Occipital lobe (tissue), 2 donors: ENCODE data around the gene CSK. TPM values are rescaled to one million over a fixed set of nuclear protein-coding genes. Genes with fewer than 3 reads are reported as not detected.
"Not testable (repeated sequence)": the region's sequence is repeated elsewhere in the genome, so short reads cannot be mapped to it uniquely, and the experiment has no call there.

Experiments used
- DNase-seq: peaks from one replicate; lab custom pipeline; 2025; lab: John Stamatoyannopoulos, UW
- total RNA-seq: library from RNA; depleted of rRNA; stranded (reverse); fragments of >200 nt; gene quantifications from one replicate; pipeline ENCODE4 v1.2.3, GENCODE V29; 2014

CSK gene
- total RNA-seq: 24.0 TPM

DNA sequence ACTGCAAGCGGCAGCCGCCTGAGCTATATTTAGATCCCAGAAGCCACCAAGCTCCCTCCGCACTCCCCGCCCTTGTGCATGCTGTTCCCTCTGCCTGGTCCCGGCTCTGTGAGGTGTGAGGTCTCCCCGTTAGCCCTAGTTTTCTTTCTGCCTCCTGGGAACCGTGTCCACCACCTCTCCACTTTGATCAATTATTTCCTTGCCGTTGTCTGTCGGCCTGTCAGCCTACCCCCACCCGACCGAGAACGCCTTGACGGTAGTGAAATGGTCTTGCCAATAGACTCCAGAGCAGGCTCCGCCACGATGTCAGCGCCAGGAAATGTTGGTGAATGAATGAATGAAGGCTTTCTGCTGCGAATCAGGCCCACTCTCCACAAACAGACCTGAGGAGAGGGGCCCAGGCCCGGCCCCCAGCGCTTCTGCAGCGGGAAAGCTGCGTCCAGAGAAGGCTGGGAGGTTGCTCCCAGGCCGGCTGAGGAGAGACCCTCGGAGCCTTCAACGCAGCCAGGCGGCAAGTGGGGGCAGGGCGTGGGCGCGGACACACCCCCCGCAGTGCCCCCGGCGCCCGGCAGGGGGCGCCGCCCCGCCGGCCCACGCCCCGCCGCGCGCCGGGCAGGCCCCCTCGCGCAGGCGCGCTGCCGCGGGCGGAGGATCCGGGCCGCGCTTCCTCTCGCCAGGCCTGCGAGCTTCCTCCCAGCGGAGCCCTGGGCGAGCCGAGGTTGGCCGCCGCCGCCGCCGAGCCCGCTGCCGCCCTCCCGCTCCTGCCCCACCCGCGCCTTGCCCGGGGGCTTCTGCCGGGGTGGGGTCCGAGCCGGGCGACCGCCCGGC, at the start of gene CSK:
CSK (plus strand) TSS at position 650 of the 828 bp plus-strand sequence. CDS start 16,218 bp downstream, outside the sequence.
- peak; percentile 50 for DNase-seq

GRCh38 chr15:74732846-74733245, 49.0 kb upstream of the CSK start:
- DNase-seq: no peak

GRCh38 chr15:74733269-74733668, 48.6 kb upstream of the CSK start:
- no peak for DNase-seq

- DNase-seq: no peak
These were observed 46.6 kb upstream of the CSK start for GRCh38 chr15:74735305-74735704.

- not testable (repeated sequence) for DNase-seq
These were observed 43.6 kb upstream of the CSK start for GRCh38 chr15:74738239-74738638.

GRCh38 chr15:74742422-74742821, 39.5 kb upstream of the CSK start:
- DNase-seq: no peak

- no peak for DNase-seq
These were observed 35.5 kb upstream of the CSK start for GRCh38 chr15:74746389-74746788.

- DNase-seq: no peak
These were observed 33.4 kb upstream of the CSK start, which contains the start of gene CYP1A2 for GRCh38 chr15:74748322-74748946. CYP1A2 (plus strand) TSS chr15:74748845; CDS start chr15:74749739, 894 bp downstream.

- no peak for DNase-seq
These were observed 32.0 kb upstream of the CSK start for GRCh38 chr15:74749832-74750231.

DNA sequence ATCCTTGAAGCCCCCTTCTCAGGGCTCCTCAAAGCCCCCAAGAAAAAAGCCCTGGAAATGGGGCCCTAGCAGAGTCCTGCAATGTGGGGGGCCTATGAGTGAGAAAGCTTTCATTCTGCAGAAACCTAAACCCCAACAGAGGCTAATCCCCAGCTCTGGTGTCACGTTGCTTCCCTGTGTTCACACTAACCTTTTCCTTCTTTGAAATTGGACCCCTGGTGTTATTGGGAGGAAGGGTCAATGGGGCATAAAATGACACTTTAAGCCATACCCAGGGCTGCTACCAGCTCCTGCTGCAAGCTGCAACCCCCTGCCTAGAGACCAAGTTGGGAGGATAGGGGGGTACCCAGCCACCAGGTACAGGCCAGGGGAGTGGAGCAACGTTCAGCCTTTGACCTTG, 31.1 kb upstream of the CSK start:
- no peak for DNase-seq

DNA sequence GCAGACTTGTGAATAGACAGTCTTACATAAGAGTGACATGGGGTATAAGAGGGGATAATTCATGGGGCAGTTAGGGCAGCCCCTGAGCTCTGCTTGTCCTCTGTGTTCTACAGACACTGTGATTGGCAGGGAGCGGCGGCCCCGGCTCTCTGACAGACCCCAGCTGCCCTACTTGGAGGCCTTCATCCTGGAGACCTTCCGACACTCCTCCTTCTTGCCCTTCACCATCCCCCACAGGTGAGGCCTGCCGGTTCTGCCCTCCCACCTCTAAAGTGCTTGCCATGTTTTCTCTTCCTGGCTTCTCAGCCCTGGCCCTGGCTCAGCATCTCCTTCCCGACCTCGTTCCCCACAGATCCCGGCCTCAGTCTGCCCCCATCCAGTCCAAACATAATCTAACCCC, 29.9 kb upstream of the CSK start:
- DNase-seq: no peak

DNA sequence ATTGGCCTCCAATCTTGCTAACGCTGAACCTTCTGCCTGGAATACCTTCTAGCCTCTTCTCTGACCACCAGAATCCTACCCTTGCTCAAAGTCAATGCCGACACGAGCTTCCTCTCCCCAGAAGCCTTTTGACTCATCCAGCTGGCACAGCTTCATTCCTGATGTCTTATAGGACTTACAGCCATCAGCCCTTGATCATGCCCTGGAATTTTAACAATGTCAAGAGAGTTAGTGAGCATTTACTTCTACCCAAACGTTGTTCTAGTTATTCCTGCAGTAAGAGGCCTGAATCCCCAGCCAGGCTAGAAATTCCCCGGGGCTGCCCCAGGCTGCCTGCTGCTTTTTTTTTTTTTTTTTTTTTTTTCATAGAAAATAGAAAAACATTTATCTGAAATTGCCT, 29.3 kb upstream of the CSK start:
- DNase-seq: no peak

DNA sequence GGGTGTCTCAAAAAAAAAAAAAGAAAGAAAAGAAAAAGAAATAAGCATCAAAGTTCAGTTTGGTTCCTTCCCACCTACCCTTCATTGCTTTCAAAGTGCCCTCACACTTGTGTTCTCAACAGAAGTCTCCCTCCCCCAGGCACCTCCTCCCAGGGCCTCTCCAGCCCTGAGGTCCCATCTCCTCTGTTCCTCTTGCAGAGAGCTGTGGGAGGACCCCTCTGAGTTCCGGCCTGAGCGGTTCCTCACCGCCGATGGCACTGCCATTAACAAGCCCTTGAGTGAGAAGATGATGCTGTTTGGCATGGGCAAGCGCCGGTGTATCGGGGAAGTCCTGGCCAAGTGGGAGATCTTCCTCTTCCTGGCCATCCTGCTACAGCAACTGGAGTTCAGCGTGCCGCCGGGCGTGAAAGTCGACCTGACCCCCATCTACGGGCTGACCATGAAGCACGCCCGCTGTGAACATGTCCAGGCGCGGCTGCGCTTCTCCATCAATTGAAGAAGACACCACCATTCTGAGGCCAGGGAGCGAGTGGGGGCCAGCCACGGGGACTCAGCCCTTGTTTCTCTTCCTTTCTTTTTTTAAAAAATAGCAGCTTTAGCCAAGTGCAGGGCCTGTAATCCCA, 27.2 kb upstream of the CSK start:
- DNase-seq: no peak

DNA sequence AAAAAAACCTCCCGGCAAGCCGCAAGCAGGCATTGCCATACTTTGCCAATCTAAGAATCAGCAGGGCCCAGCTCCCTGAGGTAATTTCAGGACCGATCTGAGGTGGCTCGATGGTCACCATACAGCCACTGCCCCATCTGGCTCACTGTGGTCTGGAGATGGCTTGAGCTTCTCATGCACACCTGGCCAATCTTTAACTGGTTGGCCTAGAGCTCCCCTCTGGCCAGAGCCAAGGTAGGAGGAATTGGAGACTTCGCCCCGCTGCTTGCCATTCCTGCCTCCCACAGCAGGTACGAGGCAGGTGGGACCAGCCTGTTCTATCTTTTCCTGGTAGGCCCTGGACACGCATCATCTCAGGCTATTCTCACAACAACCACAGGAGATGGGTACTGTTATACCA, 23.1 kb upstream of the CSK start:
- DNase-seq: no peak

GRCh38 chr15:74762791-74763150, 19.1 kb upstream of the CSK start:
- DNase-seq: no peak

- DNase-seq: no peak
These were observed 18.5 kb upstream of the CSK start for GRCh38 chr15:74763416-74763815.

GRCh38 chr15:74767167-74768098, 14.4 kb upstream of the CSK start:
- DNase-seq: no peak

GRCh38 chr15:74768099-74768770, 13.6 kb upstream of the CSK start:
- no peak for DNase-seq

DNA sequence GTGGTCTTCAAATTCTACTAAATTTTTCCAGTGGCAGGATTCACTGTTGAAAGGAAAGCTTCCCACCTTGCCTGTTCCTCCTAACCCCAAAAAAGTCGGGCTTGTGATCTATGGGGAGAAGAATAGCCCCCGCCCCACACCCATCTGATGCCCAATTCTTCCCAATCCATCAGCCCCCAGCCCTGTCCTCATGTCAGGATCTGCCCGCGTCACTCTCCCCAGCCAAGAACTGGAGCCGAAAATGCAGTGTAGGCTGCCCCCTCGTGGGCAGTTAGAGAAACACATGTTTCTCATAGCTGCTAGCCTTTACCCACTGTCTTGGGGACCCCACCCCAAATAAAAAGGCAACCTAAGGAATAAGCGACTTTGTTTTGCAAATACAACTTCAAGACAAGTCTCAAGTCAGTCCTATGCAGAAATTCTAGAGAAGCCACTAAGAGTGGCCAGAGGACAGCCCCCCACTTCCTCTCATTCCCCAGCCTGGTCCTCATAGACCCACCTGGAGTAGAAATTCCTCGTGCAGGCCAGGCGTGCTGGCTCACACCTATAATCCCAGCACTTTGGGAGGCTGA, 13.0 kb upstream of the CSK start:
- DNase-seq: peak; percentile 34

GRCh38 chr15:74769463-74770025, 12.3 kb upstream of the CSK start:
- DNase-seq: no peak
